Mesendoderm (in vitro differentiated cells): ENCODE results near the gene KRT33A.

ENCODE experiments used
- DNase-seq: peaks from one replicate; pipeline ENCODE4 v3.0.0; 2013
- H2AK5ac ChIP-seq: 2 replicates; pipeline ENCODE4 v1.6.1; 2013; ENCODE audit warnings: low read length, inconsistent platforms
- H2BK120ac ChIP-seq: 2 replicates; pipeline ENCODE4 v1.6.1; 2013; ENCODE audit warnings: low read depth, mild to moderate bottlenecking, low read length, moderate library complexity, mixed read lengths
- H2BK15ac ChIP-seq: replicated peaks from 2 replicates; pipeline ENCODE4 v1.6.1; 2013; ENCODE audit warnings: low read depth, mild to moderate bottlenecking, moderate library complexity
- H2BK5ac ChIP-seq: 2 replicates; pipeline ENCODE4 v1.6.1; 2013; ENCODE audit warnings: low read length, inconsistent platforms
- H3K18ac ChIP-seq: 2 replicates; pipeline ENCODE4 v1.6.1; 2013; ENCODE audit warnings: mild to moderate bottlenecking, low read length, mixed read lengths
- H3K23ac ChIP-seq: one replicate; pipeline ENCODE4 v1.6.1; 2013; ENCODE audit warnings: low read length
- H3K27ac ChIP-seq: 2 replicates; pipeline ENCODE4 v1.5.1; 2013; ENCODE audit warnings: low read depth, mild to moderate bottlenecking, inconsistent platforms, low read length, moderate library complexity
- H3K27me3 ChIP-seq: 2 replicates; pipeline ENCODE4 v1.6.1; 2013; ENCODE audit warnings: low read length, control low read depth, mild to moderate bottlenecking, inconsistent platforms; ENCODE audit not compliant: insufficient read depth, poor library complexity
- H3K36me3 ChIP-seq: 2 replicates; pipeline ENCODE4 v1.6.1; 2013; ENCODE audit warnings: low read length, inconsistent platforms; ENCODE audit not compliant: control insufficient read depth, insufficient read depth
- H3K4ac ChIP-seq: one replicate; pipeline ENCODE4 v1.6.1; 2013; ENCODE audit warnings: low read depth, mild to moderate bottlenecking, low read length, moderate library complexity
- H3K4me1 ChIP-seq: 2 replicates; pipeline ENCODE4 v1.6.1; 2013; ENCODE audit warnings: low read depth, low read length, inconsistent platforms; ENCODE audit not compliant: control insufficient read depth
- H3K4me2 ChIP-seq: 2 replicates; pipeline ENCODE4 v1.6.1; 2013; ENCODE audit warnings: low read length
- H3K4me3 ChIP-seq: 2 replicates; pipeline ENCODE4 v1.5.1; 2013; ENCODE audit warnings: mild to moderate bottlenecking, low read length
- H3K56ac ChIP-seq: one replicate; pipeline ENCODE4 v1.6.1; 2013; ENCODE audit warnings: low read length
- H3K79me1 ChIP-seq: 2 replicates; pipeline ENCODE4 v1.6.1; 2013; ENCODE audit warnings: low read length, inconsistent platforms
- H3K79me2 ChIP-seq: 2 replicates; pipeline ENCODE4 v1.6.1; 2013; ENCODE audit warnings: mild to moderate bottlenecking, low read length; ENCODE audit not compliant: control insufficient read depth, insufficient read depth
- H3K9ac ChIP-seq: 2 replicates; pipeline ENCODE4 v1.6.1; 2013; ENCODE audit warnings: low read length, inconsistent platforms
- H4K5ac ChIP-seq: one replicate; pipeline ENCODE4 v1.6.1; 2013; ENCODE audit warnings: low read length
- H4K8ac ChIP-seq: one replicate; pipeline ENCODE4 v1.6.1; 2013; ENCODE audit warnings: low read depth, mild to moderate bottlenecking, control low read depth, low read length, moderate library complexity
- WGBS: extraction: QIAGEN DNeasy Blood & Tissue Kit; methylation state at CpG from one replicate; pipeline ENCODE4 v1.1.7; 2013; ENCODE audit warnings: low lambda C conversion rate, missing lambda C conversion rate; ENCODE audit not compliant: insufficient coverage; ENCODE audit errors: extremely low coverage; 5-methylcytosine and 5-hydroxymethylcytosine counted together

KRT33A gene

DNA sequence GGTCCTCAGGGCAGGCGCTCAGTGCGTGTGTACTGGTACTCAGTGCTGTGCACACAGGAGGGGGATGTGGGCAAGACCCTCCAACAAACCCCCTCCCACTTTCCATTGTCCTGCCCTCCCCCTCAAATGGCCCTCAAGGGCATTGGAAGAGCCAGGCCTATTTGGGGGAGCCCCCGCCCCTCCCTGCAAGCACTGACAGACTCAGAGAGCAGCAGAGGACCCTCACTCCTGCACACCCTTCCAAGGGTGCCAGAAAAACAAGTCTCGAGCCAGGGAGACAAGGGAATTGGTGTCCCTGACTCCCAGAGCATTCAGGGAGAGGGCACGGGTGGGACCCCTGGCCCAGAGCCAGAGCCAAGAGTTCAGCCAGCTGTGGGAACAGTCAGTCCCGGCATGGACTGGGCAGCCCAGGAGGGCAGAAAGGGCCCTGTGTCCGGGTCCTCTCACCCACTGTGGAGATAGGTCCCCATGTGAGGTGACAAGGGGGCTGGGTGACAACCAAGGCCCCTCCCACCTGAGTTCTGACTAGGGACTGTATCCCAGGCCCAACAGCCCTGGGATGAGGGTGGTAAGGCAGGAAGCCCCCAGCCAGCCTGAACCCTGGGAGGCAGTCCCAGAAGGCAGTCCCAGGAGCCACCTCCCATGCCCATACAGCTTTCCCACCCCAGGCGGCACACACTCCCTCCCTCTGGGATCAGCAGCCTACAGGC lies 23.1 kb downstream of the KRT33A start:
- no peak overlapping the region for H4K5ac ChIP-seq
- no peak overlapping the region for H2BK15ac ChIP-seq
- no peak overlapping the region for H3K56ac ChIP-seq
- H3K79me2 ChIP-seq: no peaks in the 10 kb centered on the region
- H3K23ac ChIP-seq: no peak overlapping the region
- H2BK5ac ChIP-seq: no peak overlapping the region
- H2BK120ac ChIP-seq: no peak overlapping the region
- no peak overlapping the region for H3K4me2 ChIP-seq
- H3K4me1 ChIP-seq: no peaks in the 10 kb centered on the region
- H3K4ac ChIP-seq: no peak overlapping the region
- H4K8ac ChIP-seq: no peak overlapping the region
- H3K18ac ChIP-seq: no peak overlapping the region
- no peaks in the 10 kb centered on the region for H3K79me1 ChIP-seq
- H3K36me3 ChIP-seq: no peaks in the 10 kb centered on the region
- no CpG with 5 or more reads among the region's 8 CpGs for WGBS
- H3K4me3 ChIP-seq: no peak overlapping the region
- H2AK5ac ChIP-seq: no peak overlapping the region
- no peak overlapping the region for H3K27ac ChIP-seq
- no peaks in the 10 kb centered on the region for H3K27me3 ChIP-seq
- no peak overlapping the region for H3K9ac ChIP-seq
- DNase-seq: no peak

DNA sequence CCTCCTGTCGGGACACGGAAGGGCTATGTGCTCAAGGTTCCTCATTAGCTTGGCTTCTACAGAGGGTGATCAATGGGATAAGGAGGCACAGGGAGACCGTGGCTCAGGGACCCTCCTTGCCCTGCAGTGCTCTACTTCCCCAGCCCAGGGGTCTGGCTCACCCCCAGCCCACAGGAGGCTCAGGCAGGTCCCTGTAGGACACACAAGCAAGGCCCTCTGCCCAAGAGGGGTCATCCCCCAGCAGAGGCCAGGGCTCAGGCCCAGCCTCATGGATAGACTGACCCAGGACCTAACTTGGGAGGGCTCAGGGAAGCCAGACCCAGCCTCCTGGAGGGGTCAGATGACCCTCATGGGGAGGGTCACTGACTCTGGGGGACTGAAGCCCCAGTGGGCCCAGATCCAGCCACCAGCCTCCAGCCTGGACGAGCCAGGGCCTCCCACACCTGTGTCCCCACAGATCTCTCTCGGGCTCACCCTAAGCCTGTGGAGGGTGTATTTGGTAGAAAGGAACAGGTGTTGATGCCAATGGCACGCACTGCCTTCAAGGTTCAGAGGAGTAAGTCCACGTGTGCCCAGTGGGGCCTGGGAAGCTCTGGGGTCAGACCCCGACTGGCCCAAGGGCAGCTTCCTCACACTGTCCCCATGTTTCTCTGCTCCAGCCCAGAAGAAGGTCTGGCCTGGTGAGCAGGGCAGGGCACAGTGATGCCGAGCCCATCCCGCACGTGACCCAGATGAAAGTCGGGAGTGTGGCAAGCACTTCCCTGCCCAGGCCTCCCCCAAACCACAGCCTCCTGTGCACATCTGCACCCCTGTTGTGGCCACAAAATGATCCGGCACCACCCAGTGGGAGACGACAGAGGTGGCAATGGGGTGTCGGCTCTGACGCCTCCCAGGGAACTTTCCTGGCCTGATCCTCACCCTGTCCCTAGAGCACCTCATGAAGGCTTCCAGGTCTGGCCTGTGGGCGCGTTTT lies 24.2 kb downstream of the KRT33A start:
- Histone ChIP-seq H3K27ac (no peak overlapping the region), H3K9ac (no peak overlapping the region), H3K23ac (no peak overlapping the region), H3K4ac (no peak overlapping the region), H2BK15ac (no peak overlapping the region), H3K4me1 (no peaks in the 10 kb centered on the region), H2BK120ac (no peak overlapping the region), H3K4me2 (no peak overlapping the region), H2BK5ac (no peak overlapping the region), H3K4me3 (no peak overlapping the region), H3K27me3 (no peaks in the 10 kb centered on the region), H3K79me1 (no peaks in the 10 kb centered on the region), H3K18ac (no peak overlapping the region), H2AK5ac (no peak overlapping the region), H3K56ac (no peak overlapping the region), H3K36me3 (no peaks in the 10 kb centered on the region), H4K5ac (no peak overlapping the region), H3K79me2 (no peaks in the 10 kb centered on the region), H4K8ac (no peak overlapping the region)
- WGBS: no CpG with 5 or more reads among the region's 18 CpGs
- DNase-seq: no peak

DNA sequence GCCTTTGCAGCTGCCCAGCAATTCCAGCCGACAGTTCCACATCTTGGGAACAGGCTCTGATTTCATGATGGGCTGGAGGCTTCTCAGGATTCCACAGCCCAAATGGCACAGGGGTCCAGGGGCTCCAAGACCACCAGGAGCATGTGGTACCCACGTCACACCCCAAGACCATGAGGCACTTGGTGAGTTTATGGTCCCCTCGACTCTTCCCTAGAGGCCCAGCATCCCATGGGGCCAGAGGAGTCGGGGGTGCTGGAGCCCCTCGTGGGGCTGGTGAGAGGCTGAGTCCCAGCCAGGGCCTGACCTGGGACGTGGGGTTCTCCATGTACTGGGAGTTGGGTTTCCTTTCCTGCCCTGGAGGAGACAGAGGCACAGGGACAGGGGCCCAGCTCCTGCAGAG lies 25.0 kb downstream of the KRT33A start:
- Histone ChIP-seq H3K27ac (no peak overlapping the region), H2BK15ac (no peak overlapping the region), H3K4me2 (no peak overlapping the region), H4K5ac (no peak overlapping the region), H3K4me1 (no peaks in the 10 kb centered on the region), H3K4ac (no peak overlapping the region), H3K56ac (no peak overlapping the region), H2BK120ac (no peak overlapping the region), H3K18ac (no peak overlapping the region), H3K79me1 (no peaks in the 10 kb centered on the region), H3K36me3 (no peaks in the 10 kb centered on the region), H3K9ac (no peak overlapping the region), H2BK5ac (no peak overlapping the region), H3K27me3 (no peaks in the 10 kb centered on the region), H3K4me3 (no peak overlapping the region), H2AK5ac (no peak overlapping the region), H3K79me2 (no peaks in the 10 kb centered on the region), H3K23ac (no peak overlapping the region), H4K8ac (no peak overlapping the region)
- no peak for DNase-seq
- no CpG with 5 or more reads among the region's 6 CpGs for WGBS

DNA sequence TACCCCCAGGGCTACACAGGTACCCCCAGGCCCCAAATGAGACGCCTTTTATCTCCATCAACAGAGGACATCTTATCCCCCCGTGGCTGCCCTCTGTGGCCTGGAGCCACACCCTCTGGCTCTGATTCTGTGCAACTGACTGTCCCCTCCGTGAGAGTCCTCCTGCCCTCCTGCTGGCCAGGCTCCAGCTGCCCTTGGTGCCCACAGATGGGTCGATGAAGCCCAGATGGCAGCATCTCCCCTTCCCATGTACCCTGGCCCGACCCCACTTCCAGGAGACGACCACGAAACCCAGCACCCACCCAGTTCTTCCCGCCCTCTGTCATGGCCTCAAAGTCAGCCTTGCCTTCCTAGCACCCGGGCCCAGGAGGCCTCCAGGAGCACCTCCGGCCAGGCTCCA lies 25.5 kb downstream of the KRT33A start:
- no peak overlapping the region for H3K27ac ChIP-seq
- no peak overlapping the region for H2BK15ac ChIP-seq
- no peak overlapping the region for H2BK5ac ChIP-seq
- no peaks in the 10 kb centered on the region for H3K4me1 ChIP-seq
- no peak overlapping the region for H3K56ac ChIP-seq
- H3K27me3 ChIP-seq: no peaks in the 10 kb centered on the region
- H3K9ac ChIP-seq: no peak overlapping the region
- H3K4me2 ChIP-seq: no peak overlapping the region
- no CpG with 5 or more reads among the region's 10 CpGs for WGBS
- no peak overlapping the region for H3K4me3 ChIP-seq
- no peak for DNase-seq
- H3K4ac ChIP-seq: no peak overlapping the region
- H3K79me2 ChIP-seq: no peaks in the 10 kb centered on the region
- H2AK5ac ChIP-seq: no peak overlapping the region
- no peak overlapping the region for H3K18ac ChIP-seq
- H4K5ac ChIP-seq: no peak overlapping the region
- H2BK120ac ChIP-seq: no peak overlapping the region
- no peak overlapping the region for H3K23ac ChIP-seq
- H4K8ac ChIP-seq: no peak overlapping the region
- no peaks in the 10 kb centered on the region for H3K79me1 ChIP-seq
- H3K36me3 ChIP-seq: no peaks in the 10 kb centered on the region

DNA sequence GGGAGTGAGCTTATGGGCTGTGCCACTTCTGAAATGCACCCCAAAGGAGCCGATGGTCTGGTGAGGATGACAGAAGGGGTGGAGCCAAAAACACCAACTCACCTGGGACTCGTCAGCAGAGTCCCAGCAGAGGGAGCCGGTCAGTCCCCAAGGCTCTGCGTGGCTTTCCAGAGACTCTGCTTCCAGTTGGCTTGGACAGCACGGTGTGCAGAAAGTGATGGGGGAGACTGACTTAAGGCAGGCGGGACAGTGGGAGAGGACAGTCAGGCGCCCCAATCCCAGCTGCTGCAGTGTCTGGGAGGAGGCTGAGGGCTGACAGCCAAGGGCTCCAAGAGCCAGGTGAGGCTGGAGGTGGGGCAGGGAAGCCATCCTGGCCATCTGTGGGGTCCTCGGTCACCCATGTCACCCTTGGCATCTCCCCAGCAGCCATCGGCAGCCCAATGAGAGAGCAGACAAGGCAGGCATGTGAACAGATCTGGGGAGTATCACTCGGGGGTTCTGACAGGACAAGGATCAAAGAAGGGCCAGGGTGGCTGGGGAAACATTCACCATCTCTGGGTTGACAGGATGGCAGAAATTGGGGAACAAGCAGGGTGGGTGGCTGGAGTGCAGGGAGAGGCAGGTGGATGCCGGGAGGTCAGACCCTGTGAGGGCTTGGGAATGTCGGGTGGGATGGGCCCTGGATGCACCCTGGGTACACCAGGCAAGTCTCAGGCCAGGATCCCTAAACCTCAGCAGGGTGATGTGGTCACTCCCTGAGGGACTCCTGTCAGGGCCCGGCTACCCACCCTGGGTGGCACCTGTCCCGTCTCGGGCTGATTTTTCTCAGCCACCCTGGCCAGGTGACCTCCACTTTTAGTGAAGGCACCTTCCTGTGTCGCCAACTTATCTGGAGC lies 26.2 kb downstream of the KRT33A start:
- Histone ChIP-seq H4K8ac (no peak overlapping the region), H3K9ac (no peak overlapping the region), H3K4me2 (no peak overlapping the region), H3K36me3 (no peaks in the 10 kb centered on the region), H2BK120ac (no peak overlapping the region), H4K5ac (no peak overlapping the region), H3K18ac (no peak overlapping the region), H3K4me1 (no peaks in the 10 kb centered on the region), H3K56ac (no peak overlapping the region), H3K4me3 (no peak overlapping the region), H2BK15ac (no peak overlapping the region), H3K4ac (no peak overlapping the region), H3K27ac (no peak overlapping the region), H3K79me2 (no peaks in the 10 kb centered on the region), H2BK5ac (no peak overlapping the region), H3K79me1 (no peaks in the 10 kb centered on the region), H3K23ac (no peak overlapping the region), H2AK5ac (no peak overlapping the region), H3K27me3 (no peaks in the 10 kb centered on the region)
- peak; percentile 57 for DNase-seq
- WGBS: no CpG with 5 or more reads among the region's 16 CpGs
